Vagina (tissue), 2 donors: ENCODE data around the gene ISM1. TPM values are rescaled to one million over a fixed set of nuclear protein-coding genes. Genes with fewer than 3 reads are reported as not detected.

Source experiments
- DNase-seq, 2 donors: peaks; one replicate each; pipeline ENCODE4 v3.0.0-alpha.2; 2017; ENCODE audit errors: extremely low spot score in 2 of 2
- H3K27ac ChIP-seq: fragments of 200-600 bp; sonication (generic); one replicate; pipeline ENCODE4 v1.5.1; 2019
- H3K27me3 ChIP-seq: fragments of 200-600 bp; sonication (generic); one replicate; pipeline ENCODE4 v1.5.1; 2019
- H3K36me3 ChIP-seq, 2 donors: fragments of 200-600 bp; sonication (generic); one replicate each; pipeline ENCODE4 v1.5.1; 2017 to 2019
- H3K4me1 ChIP-seq: fragments of 200-600 bp; sonication (generic); one replicate; pipeline ENCODE4 v1.5.1; 2019
- H3K4me3 ChIP-seq, 2 donors: fragments of 200-600 bp; sonication (generic); 1 replicate in 1 of 2; 2 replicates in 1 of 2; pipeline ENCODE4 v1.5.1; 2016 to 2019
- H3K9me3 ChIP-seq: fragments of 200-600 bp; sonication (generic); one replicate; pipeline ENCODE4 v1.5.1; 2019
- CTCF ChIP-seq, 3 experiments: fragments of 450-650 bp in 2 of 3; fragments of 200-600 bp in 1 of 3; sonication (generic) in 1 of 3; IDR thresholded peaks; one replicate each; pipeline ENCODE4 v1.5.1; 2017 to 2019; ENCODE audit warnings: antibody characterized with exemption in 3 of 3, mild to moderate bottlenecking in 2 of 3, moderate library complexity in 2 of 3
- POLR2A ChIP-seq, 2 donors: fragments of 450-650 bp; IDR thresholded peaks; one replicate each; pipeline ENCODE4 v1.6.1; 2017; ENCODE audit warnings: antibody characterized with exemption in 2 of 2, mild to moderate bottlenecking in 2 of 2, moderate library complexity in 2 of 2
- POLR2AphosphoS5 ChIP-seq, 2 donors: sonication (generic); formaldehyde crosslinking; IDR thresholded peaks; one replicate each; pipeline ENCODE4 v1.9.0; 2017; ENCODE audit warnings: antibody characterized with exemption in 2 of 2, mild to moderate bottlenecking in 2 of 2, low read depth in 1 of 2; ENCODE audit not compliant: insufficient read depth in 1 of 2
- intact Hi-C: fragments of 100-400 bp; cut with DNase I; formaldehyde crosslinking; loops from one replicate; pipeline ENCODE4 v1.15.1; 2023
- total RNA-seq: library from RNA; depleted of rRNA; stranded (reverse); fragments of >200 nt; gene quantifications from one replicate; pipeline ENCODE4 v1.2.3, GENCODE V29; 2016

Gene ISM1
- total RNA-seq, 1 donor from 2014 or later = 14.5 TPM

- TF ChIP-seq POLR2AphosphoS5 (IDR thresholded peaks at IDR 0.05; ENCODE audit: insufficient read depth in 1 of 2, low read depth in 1 of 2) = no peak
- TF ChIP-seq POLR2A (IDR thresholded peaks at IDR 0.05) = no peak
- no peak for TF ChIP-seq CTCF (IDR thresholded peaks at IDR 0.05)
- Histone ChIP-seq H3K4me3 (no peak overlapping the region), H3K36me3 (no peaks in the 10 kb centered on the region), H3K27ac (no peak overlapping the region), H3K9me3 (no peaks in the 10 kb centered on the region), H3K4me1 (no peaks in the 10 kb centered on the region), H3K27me3 (no peaks in the 10 kb centered on the region)
- intact Hi-C loops = no loop called here
- no peak for DNase-seq
These were observed 47.9 kb downstream of the ISM1 start for GRCh38 chr20:13268953-13269352.

- no peak for DNase-seq
- TF ChIP-seq CTCF (IDR thresholded peaks at IDR 0.05) (no peak), POLR2A (IDR thresholded peaks at IDR 0.05) (no peak), POLR2AphosphoS5 (IDR thresholded peaks at IDR 0.05; ENCODE audit: insufficient read depth in 1 of 2, low read depth in 1 of 2) (no peak)
- Histone ChIP-seq H3K27ac (no peak overlapping the region), H3K36me3 (no peaks in the 10 kb centered on the region), H3K4me1 (no peaks in the 10 kb centered on the region), H3K27me3 (no peaks in the 10 kb centered on the region), H3K9me3 (no peaks in the 10 kb centered on the region), H3K4me3 (no peak overlapping the region)
- intact Hi-C loops = no loop called here
These were observed 49.1 kb downstream of the ISM1 start for GRCh38 chr20:13270211-13270610.

GRCh38 chr20:13271098-13271497, 50.0 kb downstream of the ISM1 start:
- no peak for TF ChIP-seq POLR2A (IDR thresholded peaks at IDR 0.05)
- no peak for TF ChIP-seq POLR2AphosphoS5 (IDR thresholded peaks at IDR 0.05; ENCODE audit: insufficient read depth in 1 of 2, low read depth in 1 of 2)
- TF ChIP-seq CTCF (IDR thresholded peaks at IDR 0.05) = no peak
- Histone ChIP-seq H3K9me3 (no peaks in the 10 kb centered on the region), H3K4me3 (no peak overlapping the region), H3K27ac (no peak overlapping the region), H3K36me3 (no peaks in the 10 kb centered on the region), H3K27me3 (no peaks in the 10 kb centered on the region), H3K4me1 (no peaks in the 10 kb centered on the region)
- intact Hi-C loops = no loop called here
- no peak for DNase-seq

- intact Hi-C loops = no loop called here
- H3K27ac ChIP-seq = no peak overlapping the region
- TF ChIP-seq CTCF (IDR thresholded peaks at IDR 0.05) = no peak
These were observed 51.2 kb downstream of the ISM1 start for GRCh38 chr20:13271977-13272975.

GRCh38 chr20:13274275-13274861, 53.3 kb downstream of the ISM1 start:
- TF ChIP-seq POLR2A (IDR thresholded peaks at IDR 0.05) = no peak
- no peak for TF ChIP-seq POLR2AphosphoS5 (IDR thresholded peaks at IDR 0.05; ENCODE audit: insufficient read depth in 1 of 2, low read depth in 1 of 2)
- no peak for TF ChIP-seq CTCF (IDR thresholded peaks at IDR 0.05)
- H3K4me1 ChIP-seq = no peaks in the 10 kb centered on the region
- DNase-seq = no peak
- no peaks in the 10 kb centered on the region for H3K36me3 ChIP-seq
- no peaks in the 10 kb centered on the region for H3K9me3 ChIP-seq
- no peak overlapping the region for H3K27ac ChIP-seq
- H3K4me3 ChIP-seq = no peak overlapping the region
- intact Hi-C loops = no loop called here
- H3K27me3 ChIP-seq = no peaks in the 10 kb centered on the region

More at GRCh38 chr20:13271977-13272975, 51.2 kb downstream of the ISM1 start:
- H3K4me1 ChIP-seq = no peaks in the 10 kb centered on the region
- H3K27me3 ChIP-seq = no peaks in the 10 kb centered on the region
- H3K4me3 ChIP-seq = no peak overlapping the region
- H3K9me3 ChIP-seq = no peaks in the 10 kb centered on the region
- no peaks in the 10 kb centered on the region for H3K36me3 ChIP-seq
- DNase-seq = no peak
